SHP77 (cell line): Measurements from ENCODE around the gene SNTG2.

ENCODE experiments used
- DNase-seq, 2 experiments: peaks; one replicate each; lab custom pipeline; 2025; lab: John Stamatoyannopoulos, UW

Gene SNTG2

GRCh38 chr2:1147873-1148612 is 197.4 kb downstream of the SNTG2 start:
- DNase-seq: no peak

GRCh38 chr2:1150724-1151511 is 200.3 kb downstream of the SNTG2 start:
- DNase-seq: no peak

- no peak for DNase-seq
Observed at GRCh38 chr2:1152375-1152774, 201.7 kb downstream of the SNTG2 start.

GRCh38 chr2:1153920-1154319 is 203.3 kb downstream of the SNTG2 start:
- no peak for DNase-seq

GRCh38 chr2:1154710-1155594 is 204.3 kb downstream of the SNTG2 start:
- no peak for DNase-seq

- no peak for DNase-seq
Observed at GRCh38 chr2:1156059-1156458, 205.4 kb downstream of the SNTG2 start.

GRCh38 chr2:1156531-1156930 is 205.9 kb downstream of the SNTG2 start:
- DNase-seq: no peak

- DNase-seq: no peak
Observed at GRCh38 chr2:1157107-1157506, 206.5 kb downstream of the SNTG2 start.

GRCh38 chr2:1159013-1159412 is 208.4 kb downstream of the SNTG2 start:
- no peak for DNase-seq

GRCh38 chr2:1162246-1162645 is 211.6 kb downstream of the SNTG2 start:
- no peak for DNase-seq

- no peak for DNase-seq
Observed at GRCh38 chr2:1162768-1163584, 212.3 kb downstream of the SNTG2 start.

GRCh38 chr2:1166976-1167375 is 216.3 kb downstream of the SNTG2 start:
- no peak for DNase-seq

- no peak for DNase-seq
Observed at GRCh38 chr2:1168846-1169245, 218.2 kb downstream of the SNTG2 start.

- DNase-seq: no peak
Observed at GRCh38 chr2:1169291-1169949, 218.8 kb downstream of the SNTG2 start.

GRCh38 chr2:1170241-1170640 is 219.6 kb downstream of the SNTG2 start:
- no peak for DNase-seq

- no peak for DNase-seq
Observed at GRCh38 chr2:1170711-1171110, 220.1 kb downstream of the SNTG2 start.

- DNase-seq: no peak
Observed at GRCh38 chr2:1173528-1173927, 222.9 kb downstream of the SNTG2 start.

- DNase-seq: no peak
Observed at GRCh38 chr2:1181893-1182292, 231.2 kb downstream of the SNTG2 start.

- no peak for DNase-seq
Observed at GRCh38 chr2:1183300-1183699, 232.7 kb downstream of the SNTG2 start.

GRCh38 chr2:1186421-1186820 is 235.8 kb downstream of the SNTG2 start:
- DNase-seq: no peak

- DNase-seq: no peak
Observed at GRCh38 chr2:1187189-1187588, 236.5 kb downstream of the SNTG2 start.
